NOMO-1 treated with dmso at 0.1 percent for 144 hours (cell line): ENCODE data around the gene POLR1E.
"Not testable (repeated sequence)": the region's sequence is repeated elsewhere in the genome, so short reads cannot be mapped to it uniquely, and the experiment has no call there.

Experiments used
- DNase-seq: peaks from one replicate; lab custom pipeline; 2025; ENCODE audit not compliant: unreplicated experiment; lab: John Stamatoyannopoulos, UW

The POLR1E gene

DNA sequence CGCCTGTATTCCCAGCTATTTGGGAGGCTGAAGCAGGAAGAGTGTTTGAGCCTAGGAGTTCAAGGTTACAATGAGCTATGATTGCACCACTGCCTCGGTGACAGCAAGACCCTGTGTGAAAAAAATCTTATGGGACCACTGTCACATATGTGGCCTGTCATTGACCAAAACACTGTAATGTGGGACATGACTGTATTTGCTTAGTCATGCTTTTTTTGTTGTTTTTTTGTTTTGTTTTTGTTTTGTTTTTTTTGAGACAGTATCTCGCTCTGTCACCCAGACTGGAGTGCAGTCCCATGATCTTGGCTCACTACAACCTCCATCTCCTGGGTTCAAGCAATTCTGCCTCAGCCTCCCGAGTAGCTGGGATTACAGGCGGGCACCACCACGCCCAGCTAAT, 13.5 kb downstream of the POLR1E start:
- no peak for DNase-seq

GRCh38 chr9:37501957-37502596, 16.3 kb downstream of the POLR1E start:
- DNase-seq: no peak

DNA sequence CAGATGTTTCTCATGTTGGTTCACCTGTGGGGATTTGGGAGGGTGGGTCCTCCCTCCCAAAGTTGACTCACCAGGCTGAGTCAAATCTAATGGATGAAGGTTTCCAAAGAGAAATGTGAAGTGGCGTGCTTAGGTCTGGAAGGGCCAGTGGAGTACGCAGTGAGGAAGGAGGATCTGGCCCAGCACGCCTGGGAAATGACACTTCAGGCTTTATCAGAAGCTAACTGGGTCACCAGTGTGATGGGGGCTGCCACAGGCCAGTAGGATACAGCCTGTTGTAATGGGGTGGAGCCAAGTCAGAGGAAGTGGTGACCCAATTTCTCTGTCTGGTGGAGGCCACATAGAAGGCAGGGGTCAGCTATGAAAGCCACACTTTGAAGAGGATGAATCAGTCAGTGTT, 18.0 kb downstream of the POLR1E start:
- DNase-seq: no peak

DNA sequence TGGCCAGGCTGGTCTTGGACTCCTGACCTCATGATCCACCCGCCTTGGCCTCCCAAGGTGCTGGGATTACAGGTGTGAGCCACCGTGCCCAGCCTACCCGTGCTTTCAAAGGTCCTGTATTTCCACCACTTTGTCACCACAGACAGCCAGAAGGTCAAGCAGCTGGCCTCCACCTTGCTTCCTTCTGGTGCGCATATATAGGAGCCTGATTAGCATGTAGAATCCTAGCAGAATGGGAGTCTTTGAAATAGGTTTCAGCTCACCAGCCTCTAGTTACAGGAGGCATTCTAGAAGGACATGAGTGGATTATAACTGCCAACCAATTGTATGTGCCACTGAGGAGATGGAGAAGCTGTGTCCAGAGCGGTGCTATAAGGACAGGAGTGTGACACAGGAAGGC, 18.9 kb downstream of the POLR1E start:
- DNase-seq: no peak

- DNase-seq: no peak
These were observed 21.9 kb downstream of the POLR1E start for GRCh38 chr9:37507566-37508134.

DNA sequence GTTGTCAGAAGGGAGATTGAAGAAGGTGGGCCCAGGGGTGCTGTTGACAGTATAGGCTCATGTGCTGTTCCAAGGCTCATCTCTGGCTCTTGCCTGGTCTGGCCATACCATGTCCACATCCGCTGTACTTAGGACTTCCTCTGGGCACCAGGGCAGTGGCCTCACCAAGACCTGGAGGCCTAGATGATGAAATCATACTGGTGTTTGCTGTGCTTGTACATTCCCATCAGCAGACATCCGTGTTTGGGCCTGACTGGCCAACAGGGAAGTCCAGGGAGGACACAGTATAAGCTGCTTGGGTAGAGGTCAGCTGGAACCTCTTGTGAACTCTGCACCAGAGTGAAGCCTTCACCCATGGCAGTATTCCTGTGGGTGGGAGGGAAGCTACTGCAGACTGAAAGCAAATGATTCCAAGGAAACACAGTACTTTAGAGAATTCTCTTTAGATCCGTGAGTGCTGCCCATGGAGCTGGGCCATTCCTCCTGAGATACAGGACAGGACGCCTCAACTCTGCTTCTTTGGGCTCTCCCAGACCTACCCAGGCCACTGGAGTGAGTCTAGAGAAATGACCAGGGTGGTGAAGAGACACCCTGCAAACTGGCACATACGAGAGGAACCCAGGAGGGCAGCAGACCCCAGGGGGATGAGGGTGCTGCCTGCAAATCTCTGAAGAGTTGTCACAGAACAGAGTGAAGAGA, 22.5 kb downstream of the POLR1E start:
- DNase-seq: no peak

DNA sequence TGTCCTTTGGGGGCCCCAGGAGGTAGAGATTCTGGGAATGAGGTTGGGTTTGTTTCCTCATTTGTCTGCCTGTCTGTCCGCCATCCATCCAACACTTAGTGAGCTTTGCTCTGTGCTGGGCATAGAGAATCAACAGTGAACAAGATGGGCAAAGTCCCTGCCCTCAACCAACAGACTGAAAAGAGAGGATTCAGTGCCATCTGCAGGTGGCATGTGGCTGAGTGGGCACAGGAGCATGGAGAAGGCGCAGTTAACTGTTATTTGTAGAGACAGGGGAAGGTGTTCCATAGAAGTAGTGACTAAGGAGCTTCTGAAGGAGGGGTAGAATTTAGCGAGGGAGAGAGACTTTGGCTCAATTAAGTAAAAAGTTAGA, 23.1 kb downstream of the POLR1E start:
- DNase-seq: no peak

DNA sequence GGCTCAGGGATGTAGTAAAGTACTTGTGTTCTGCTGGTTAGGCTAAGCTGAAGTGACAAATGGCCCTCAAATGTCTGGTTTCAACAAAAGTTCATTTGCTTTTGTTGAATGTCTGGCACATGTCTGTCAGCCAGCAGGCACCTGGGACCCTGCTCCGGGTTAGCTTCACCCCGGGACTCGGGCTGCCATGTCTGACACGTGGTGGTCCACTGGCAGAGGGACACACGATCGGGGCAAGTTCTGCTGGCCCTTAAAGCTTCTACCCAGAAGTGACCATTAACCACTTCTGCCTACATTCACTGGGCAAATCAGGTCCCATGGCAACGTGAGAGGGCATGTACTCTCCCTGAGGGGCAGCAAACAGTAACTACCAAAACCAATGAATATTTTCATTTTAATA, 23.8 kb downstream of the POLR1E start:
- no peak for DNase-seq

DNA sequence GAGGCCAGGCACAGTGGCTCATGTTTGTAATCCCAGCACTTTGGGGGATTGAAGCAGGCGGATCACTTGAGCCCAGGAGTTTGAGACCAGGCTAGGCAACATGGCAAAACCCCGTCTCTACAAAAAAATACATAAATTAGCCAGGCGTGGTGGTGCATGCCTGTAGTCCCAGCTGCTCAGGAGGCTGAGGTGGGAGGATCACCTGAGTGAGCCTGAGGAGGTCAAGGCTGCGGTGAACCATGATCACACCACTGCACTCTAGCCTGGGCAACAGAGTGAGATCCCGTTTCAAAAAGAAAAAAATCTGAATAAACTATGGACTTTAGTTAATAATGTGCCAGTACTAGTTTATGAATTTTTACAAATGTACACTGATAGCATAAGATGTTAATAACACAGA, 24.3 kb downstream of the POLR1E start:
- DNase-seq: not testable (repeated sequence)

DNA sequence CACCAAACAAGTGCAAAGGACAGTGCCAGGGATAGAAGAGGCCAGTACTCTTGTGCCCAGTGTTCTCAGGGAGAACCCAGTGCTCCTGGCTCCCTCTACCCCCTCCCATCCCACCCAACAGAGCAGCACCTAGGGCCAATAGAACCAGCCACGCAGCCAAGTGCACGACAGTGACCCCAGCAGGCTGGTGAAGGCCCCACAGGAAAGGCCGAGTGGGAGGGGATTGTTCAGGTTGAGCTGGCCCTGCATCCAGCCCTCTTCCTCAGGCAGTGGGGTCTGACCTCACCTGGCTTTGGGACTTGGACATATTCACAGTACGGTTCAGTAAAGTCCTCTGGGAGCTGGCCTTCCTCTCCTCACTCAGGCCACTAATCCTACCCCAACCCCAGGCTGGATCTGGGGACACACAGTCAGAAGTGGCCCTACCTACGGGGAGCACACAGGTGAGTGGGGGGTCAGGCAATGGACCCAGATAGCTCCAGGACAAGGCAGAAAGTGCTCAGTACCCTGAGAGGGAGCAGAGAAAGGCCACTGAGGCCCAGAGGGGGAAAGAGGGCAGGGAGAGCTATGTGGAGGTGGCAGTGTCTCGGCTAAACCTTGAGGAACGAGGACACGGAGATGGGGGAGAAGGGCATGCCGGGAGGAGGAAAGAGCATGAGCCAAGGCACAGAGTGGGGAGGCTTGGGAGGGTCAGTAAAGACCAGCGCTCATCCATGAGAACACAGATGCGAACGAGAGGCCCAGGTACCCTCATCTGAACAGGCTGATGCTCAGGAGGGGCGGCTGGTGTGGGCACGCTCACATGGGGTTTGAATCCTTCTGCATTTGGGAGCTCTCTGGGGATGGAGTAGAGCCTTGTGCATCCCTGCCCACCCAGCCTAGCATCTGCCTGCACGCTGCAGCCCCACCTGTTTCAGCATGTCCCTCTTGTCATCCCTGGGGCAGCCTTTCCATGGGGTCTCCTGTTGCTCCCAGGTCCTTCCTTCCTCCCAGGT, 25.6 kb downstream of the POLR1E start:
- DNase-seq: no peak

- no peak for DNase-seq
These were observed 26.7 kb downstream of the POLR1E start for GRCh38 chr9:37512437-37512836.

GRCh38 chr9:37514415-37514814, 28.7 kb downstream of the POLR1E start:
- DNase-seq: not testable (repeated sequence)

DNA sequence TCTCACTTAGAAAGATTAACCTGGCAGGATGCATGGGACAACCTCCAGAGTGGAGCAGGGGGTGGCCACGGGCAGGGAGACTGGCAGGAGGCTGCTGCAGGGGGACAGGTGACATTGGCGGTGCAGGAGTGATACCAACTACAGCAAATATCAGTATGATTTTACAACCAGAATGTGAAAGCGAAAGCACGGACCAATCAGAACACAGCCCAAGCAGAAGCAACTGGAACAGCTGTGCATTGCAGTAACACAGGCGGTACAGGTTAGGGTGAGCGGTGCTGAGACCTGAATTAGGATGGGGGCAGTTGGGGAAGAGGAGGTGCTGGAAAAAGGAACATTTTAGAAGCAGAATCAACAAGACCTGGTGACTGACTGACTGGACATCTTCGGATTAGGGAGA, 29.3 kb downstream of the POLR1E start:
- DNase-seq: no peak

- no peak for DNase-seq
These were observed 30.0 kb downstream of the POLR1E start for GRCh38 chr9:37515620-37516258.

DNA sequence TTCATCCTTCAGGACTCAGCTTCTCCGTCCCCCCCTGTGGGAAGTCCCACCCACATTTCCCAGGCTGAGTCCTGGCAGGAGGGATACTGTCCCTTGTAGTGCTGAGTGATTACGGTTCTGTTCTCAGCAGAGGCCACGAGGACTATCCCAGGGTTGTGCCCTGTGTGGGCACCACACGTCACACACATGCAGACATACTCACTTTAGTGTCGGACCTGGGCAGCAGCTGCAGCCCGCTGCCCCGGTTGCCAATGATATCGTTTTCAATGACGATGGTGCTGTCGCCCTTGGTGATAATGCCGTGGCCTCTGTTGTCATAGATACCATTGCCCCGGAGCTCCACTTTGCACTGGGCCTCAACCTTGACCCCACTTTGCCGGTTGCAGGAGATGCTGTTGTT, 32.2 kb downstream of the POLR1E start:
- DNase-seq: no peak

DNA sequence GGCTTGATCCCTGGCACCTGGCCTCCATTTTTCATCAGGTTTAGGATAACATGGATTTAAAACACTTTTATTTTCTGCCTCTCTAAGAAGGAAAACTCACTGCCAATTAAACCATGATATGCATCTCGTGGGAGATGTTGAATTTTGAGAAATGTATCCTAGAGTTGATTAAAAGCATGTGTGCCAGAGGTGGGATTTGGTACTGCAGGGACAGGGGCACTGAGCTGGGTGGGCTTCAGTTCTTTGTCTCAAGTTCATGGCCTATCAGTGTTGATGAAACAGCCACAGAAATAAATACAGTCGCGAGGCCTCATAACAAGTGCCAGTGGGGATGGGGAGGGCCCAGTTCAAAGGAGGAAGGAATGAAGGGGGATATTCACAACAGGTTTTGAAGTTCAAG, 34.9 kb downstream of the POLR1E start:
- DNase-seq: no peak

- DNase-seq: no peak
These were observed 35.4 kb downstream of the POLR1E start for GRCh38 chr9:37521111-37521510.

GRCh38 chr9:37522971-37523370, 37.2 kb downstream of the POLR1E start:
- DNase-seq: no peak

- DNase-seq: no peak
These were observed 38.2 kb downstream of the POLR1E start for GRCh38 chr9:37523916-37524315.

DNA sequence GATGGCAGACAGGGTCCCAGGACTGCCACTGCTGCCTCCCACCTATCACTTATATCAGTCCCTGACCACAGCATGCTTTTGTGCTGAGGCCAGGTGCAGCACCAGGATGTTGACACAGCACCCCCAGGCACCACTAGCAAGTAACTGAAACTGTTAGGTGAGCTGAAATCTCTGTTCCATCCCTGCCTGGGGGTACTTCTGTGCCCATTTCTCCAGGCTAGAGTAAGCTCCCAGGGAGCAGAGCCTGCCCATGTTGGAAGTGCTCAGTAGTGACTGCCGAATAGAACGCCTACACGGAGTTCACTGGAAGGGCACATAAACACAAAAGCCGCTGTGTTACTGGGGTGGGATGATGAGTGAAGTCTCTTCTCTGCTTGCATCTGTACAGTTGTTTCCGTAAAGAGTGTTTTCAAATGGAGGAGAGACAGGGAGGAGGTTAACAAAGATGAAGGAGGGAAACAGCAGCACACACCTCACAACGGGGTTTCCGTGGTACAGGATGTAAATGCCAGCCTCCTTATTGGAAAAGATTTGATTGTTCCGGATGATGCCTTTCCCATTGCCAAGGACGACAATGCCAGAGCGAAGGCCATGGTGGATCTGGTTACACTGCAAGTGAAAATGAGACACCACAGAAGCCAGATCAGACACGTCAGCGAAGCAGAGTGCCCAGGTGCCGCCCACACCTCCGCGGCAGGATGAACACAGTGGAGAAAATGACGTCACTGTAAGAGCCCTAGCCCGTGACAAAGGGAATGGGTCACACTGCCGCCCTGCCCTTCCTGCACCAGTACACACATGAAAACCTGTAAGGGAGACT, 43.1 kb downstream of the POLR1E start:
- no peak for DNase-seq
